ENCODE results near the gene KIRREL2. TPM values are rescaled to one million over a fixed set of nuclear protein-coding genes. Genes with fewer than 3 reads are reported as not detected.

KIRREL2 gene
- polyA plus RNA-seq (2013), result not detected

DNA sequence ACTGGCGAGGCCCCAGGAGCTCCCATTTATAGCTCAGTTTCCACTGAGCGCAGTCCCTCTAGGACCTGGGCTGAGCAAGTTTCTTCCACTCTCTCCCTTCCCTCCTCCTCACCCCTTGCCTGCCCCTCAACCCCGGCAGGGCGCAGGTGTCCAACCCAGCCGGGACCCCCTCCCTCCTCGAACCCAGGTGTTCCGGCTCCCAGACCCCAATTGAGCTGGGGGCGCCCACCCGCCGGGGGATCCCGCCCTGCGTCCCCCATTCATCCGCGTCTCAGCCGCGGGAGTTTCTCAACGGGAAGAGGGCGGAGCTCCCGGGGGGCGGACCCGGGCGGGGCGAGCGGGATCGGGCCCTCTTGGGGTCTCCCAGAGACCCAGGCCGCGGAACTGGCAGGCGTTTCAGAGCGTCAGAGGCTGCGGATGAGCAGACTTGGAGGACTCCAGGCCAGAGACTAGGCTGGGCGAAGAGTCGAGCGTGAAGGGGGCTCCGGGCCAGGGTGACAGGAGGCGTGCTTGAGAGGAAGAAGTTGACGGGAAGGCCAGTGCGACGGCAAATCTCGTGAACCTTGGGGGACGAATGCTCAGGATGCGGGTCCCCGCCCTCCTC is at the start of gene KIRREL2:
TSS of gene KIRREL2 (plus strand) at position 366 of the 604 bp plus-strand sequence. CDS start at position 575, 209 bp downstream.
- Histone ChIP-seq H3K4me3 (ENCODE audit: control insufficient read depth in 1 of 7, extremely low read depth in 1 of 7, insufficient read depth in 4 of 7, low read depth in 2 of 7, low read length in 6 of 7) (peak within 1 kb of the TSS; percentile 34 to 74 (median 55)), H3K27ac (ENCODE audit: insufficient read depth in 1 of 2, low read depth in 1 of 2, low read length in 2 of 2, poor library complexity in 1 of 2, severe bottlenecking in 2 of 2) (no peak within 1 kb of the TSS), H3K27me3 (replicated peaks in 2 of 5; ENCODE audit: control insufficient read depth in 4 of 5, insufficient read depth in 5 of 5, low read length in 4 of 5) (peaks cover 0 to 95% (median 44%) of the 10 kb centered on the region in 5 experiments), H3K36me3 (ENCODE audit: control insufficient read depth in 4 of 4, insufficient read depth in 4 of 4, low read length in 3 of 4) (no peaks in the 10 kb centered on the region), H3K9me3 (ENCODE audit: control extremely low read depth in 1 of 5, control insufficient read depth in 4 of 5, insufficient read depth in 2 of 5, low read depth in 1 of 5, low read length in 4 of 5) (peaks cover 0 to 9% (median 0%) of the 10 kb centered on the region in 5 experiments), H3K4me1 (ENCODE audit: control extremely low read depth in 1 of 4, control insufficient read depth in 4 of 4, insufficient read depth in 4 of 4, low read length in 3 of 4) (peaks cover 0 to 21% (median 14%) of the 10 kb centered on the region in 4 experiments)
- DNase-seq, result peak in 2 of 3 donors; percentile 40 to 56
- under 1% methylated on average over 33 of the region's 42 CpGs for WGBS (ENCODE audit: insufficient coverage)
- ChIA-PET POLR2A (no interaction called here), CTCF (interaction anchor here (0.8 kb wide), 1 partner anchor 27 kb away, joined by 4 read pairs; no protein-coding TSS in a partner anchor)

GRCh38 chr19:35807633-35808032 is 49.1 kb upstream of the KIRREL2 start:
- CTCF ChIA-PET, result interaction anchor here (1.9 kb wide), 1 partner anchor 12 kb away, joined by 7 read pairs; no protein-coding TSS in a partner anchor
- Histone ChIP-seq H3K36me3 (ENCODE audit: control insufficient read depth in 4 of 4, insufficient read depth in 4 of 4, low read length in 3 of 4) (no peaks in the 10 kb centered on the region), H3K27ac (ENCODE audit: insufficient read depth in 1 of 2, low read depth in 1 of 2, low read length in 2 of 2, poor library complexity in 1 of 2, severe bottlenecking in 2 of 2) (no peak overlapping the region), H3K9me3 (ENCODE audit: control extremely low read depth in 1 of 5, control insufficient read depth in 4 of 5, insufficient read depth in 2 of 5, low read depth in 1 of 5, low read length in 4 of 5) (peaks cover 0 to 7% (median 0%) of the 10 kb centered on the region in 5 experiments), H3K27me3 (replicated peaks in 2 of 5; ENCODE audit: control insufficient read depth in 4 of 5, insufficient read depth in 5 of 5, low read length in 4 of 5) (peaks cover 0 to 10% (median 3%) of the 10 kb centered on the region in 5 experiments), H3K4me3 (ENCODE audit: control insufficient read depth in 1 of 7, extremely low read depth in 1 of 7, insufficient read depth in 4 of 7, low read depth in 2 of 7, low read length in 6 of 7) (no peak overlapping the region), H3K4me1 (ENCODE audit: control extremely low read depth in 1 of 4, control insufficient read depth in 4 of 4, insufficient read depth in 4 of 4, low read length in 3 of 4) (peaks cover 0 to 13% (median 10%) of the 10 kb centered on the region in 4 experiments)
- 100% methylated on average over 3 of the region's 5 CpGs for WGBS (ENCODE audit: insufficient coverage)
- no peak for DNase-seq
- POLR2A ChIA-PET, result no interaction called here

DNA sequence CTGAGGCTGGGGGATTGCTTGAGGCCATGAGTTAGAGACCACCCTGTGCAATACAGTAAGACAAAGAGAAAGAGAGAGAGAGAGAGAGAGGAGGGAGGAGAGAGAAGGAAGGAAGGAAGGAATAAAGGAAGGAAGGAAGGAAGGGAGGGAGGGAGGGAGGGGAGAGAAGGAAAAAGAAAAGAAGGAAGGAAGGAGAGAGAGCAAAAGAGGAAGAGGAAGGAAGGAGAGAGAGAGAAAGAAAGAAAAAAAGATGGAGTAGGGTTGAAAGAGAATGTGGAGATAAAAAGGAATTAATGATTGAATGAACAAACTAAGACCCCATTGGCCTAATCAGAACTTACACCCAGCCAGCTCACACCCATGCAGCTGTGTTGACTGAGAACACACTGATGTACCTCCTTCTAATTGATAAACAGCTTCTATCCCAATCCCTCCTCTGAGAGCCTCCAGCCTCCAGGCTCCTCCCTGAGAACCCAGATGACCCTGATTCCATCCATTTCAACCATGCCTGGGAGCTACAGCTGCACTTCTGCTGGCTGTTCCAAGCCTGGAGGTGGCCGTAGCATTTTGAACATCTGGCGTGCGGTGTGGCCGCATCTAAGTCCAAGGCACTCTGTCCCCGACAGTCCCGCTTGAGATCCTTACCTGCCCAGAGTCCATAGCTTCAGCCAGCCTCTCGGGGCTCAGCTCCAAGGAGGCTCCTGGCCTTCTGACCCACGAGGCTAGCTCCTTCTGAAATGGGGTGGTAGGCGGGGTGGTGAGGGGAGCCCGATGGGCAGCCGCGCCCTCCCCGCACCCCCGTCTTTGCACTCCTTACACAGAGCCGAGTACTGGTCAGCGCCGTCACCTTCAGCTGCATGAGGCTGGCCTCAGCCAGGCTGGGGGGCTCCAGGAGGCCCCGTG is 45.1 kb upstream of the KIRREL2 start:
- Histone ChIP-seq H3K9me3 (ENCODE audit: control extremely low read depth in 1 of 5, control insufficient read depth in 4 of 5, insufficient read depth in 2 of 5, low read depth in 1 of 5, low read length in 4 of 5) (no peaks in the 10 kb centered on the region), H3K27me3 (replicated peaks in 2 of 5; ENCODE audit: control insufficient read depth in 4 of 5, insufficient read depth in 5 of 5, low read length in 4 of 5) (peaks cover 0 to 15% (median 3%) of the 10 kb centered on the region in 5 experiments), H3K36me3 (ENCODE audit: control insufficient read depth in 4 of 4, insufficient read depth in 4 of 4, low read length in 3 of 4) (no peaks in the 10 kb centered on the region), H3K27ac (ENCODE audit: insufficient read depth in 1 of 2, low read depth in 1 of 2, low read length in 2 of 2, poor library complexity in 1 of 2, severe bottlenecking in 2 of 2) (no peak overlapping the region), H3K4me3 (ENCODE audit: control insufficient read depth in 1 of 7, extremely low read depth in 1 of 7, insufficient read depth in 4 of 7, low read depth in 2 of 7, low read length in 6 of 7) (no peak overlapping the region), H3K4me1 (ENCODE audit: control extremely low read depth in 1 of 4, control insufficient read depth in 4 of 4, insufficient read depth in 4 of 4, low read length in 3 of 4) (no peaks in the 10 kb centered on the region)
- no peak for DNase-seq
- CTCF ChIA-PET, result no interaction called here
- POLR2A ChIA-PET, result no interaction called here
- 79% methylated on average over 17 of the region's 18 CpGs for WGBS (ENCODE audit: insufficient coverage)

GRCh38 chr19:35812220-35813042 is 44.3 kb upstream of the KIRREL2 start, which contains the start of gene PRODH2:
TSS of gene PRODH2 (minus strand) at chr19:35812845. CDS start at chr19:35812805, 40 bp downstream.
- Histone ChIP-seq H3K4me3 (ENCODE audit: control insufficient read depth in 1 of 7, extremely low read depth in 1 of 7, insufficient read depth in 4 of 7, low read depth in 2 of 7, low read length in 6 of 7) (no peak within 1 kb of the TSS), H3K27me3 (replicated peaks in 2 of 5; ENCODE audit: control insufficient read depth in 4 of 5, insufficient read depth in 5 of 5, low read length in 4 of 5) (peaks cover 0 to 16% (median 3%) of the 10 kb centered on the region in 5 experiments), H3K27ac (ENCODE audit: insufficient read depth in 1 of 2, low read depth in 1 of 2, low read length in 2 of 2, poor library complexity in 1 of 2, severe bottlenecking in 2 of 2) (no peak within 1 kb of the TSS), H3K4me1 (ENCODE audit: control extremely low read depth in 1 of 4, control insufficient read depth in 4 of 4, insufficient read depth in 4 of 4, low read length in 3 of 4) (no peaks in the 10 kb centered on the region), H3K9me3 (ENCODE audit: control extremely low read depth in 1 of 5, control insufficient read depth in 4 of 5, insufficient read depth in 2 of 5, low read depth in 1 of 5, low read length in 4 of 5) (no peaks in the 10 kb centered on the region), H3K36me3 (ENCODE audit: control insufficient read depth in 4 of 4, insufficient read depth in 4 of 4, low read length in 3 of 4) (no peaks in the 10 kb centered on the region)
- no peak for DNase-seq
- POLR2A ChIA-PET, result no interaction called here
- CTCF ChIA-PET, result no interaction called here
- 90% methylated on average over 25 of the region's 26 CpGs for WGBS (ENCODE audit: insufficient coverage)

GRCh38 chr19:35813043-35813890 is 43.4 kb upstream of the KIRREL2 start:
- CTCF ChIA-PET, result no interaction called here
- Histone ChIP-seq H3K27ac (ENCODE audit: insufficient read depth in 1 of 2, low read depth in 1 of 2, low read length in 2 of 2, poor library complexity in 1 of 2, severe bottlenecking in 2 of 2) (no peak overlapping the region), H3K36me3 (ENCODE audit: control insufficient read depth in 4 of 4, insufficient read depth in 4 of 4, low read length in 3 of 4) (no peaks in the 10 kb centered on the region), H3K27me3 (replicated peaks in 2 of 5; ENCODE audit: control insufficient read depth in 4 of 5, insufficient read depth in 5 of 5, low read length in 4 of 5) (peaks cover 0 to 19% (median 3%) of the 10 kb centered on the region in 5 experiments), H3K4me1 (ENCODE audit: control extremely low read depth in 1 of 4, control insufficient read depth in 4 of 4, insufficient read depth in 4 of 4, low read length in 3 of 4) (no peaks in the 10 kb centered on the region), H3K4me3 (ENCODE audit: control insufficient read depth in 1 of 7, extremely low read depth in 1 of 7, insufficient read depth in 4 of 7, low read depth in 2 of 7, low read length in 6 of 7) (no peak overlapping the region), H3K9me3 (ENCODE audit: control extremely low read depth in 1 of 5, control insufficient read depth in 4 of 5, insufficient read depth in 2 of 5, low read depth in 1 of 5, low read length in 4 of 5) (no peaks in the 10 kb centered on the region)
- WGBS (ENCODE audit: insufficient coverage), result 100% methylated on average over 5 of the region's 11 CpGs
- DNase-seq, result no peak
- POLR2A ChIA-PET, result no interaction called here

DNA sequence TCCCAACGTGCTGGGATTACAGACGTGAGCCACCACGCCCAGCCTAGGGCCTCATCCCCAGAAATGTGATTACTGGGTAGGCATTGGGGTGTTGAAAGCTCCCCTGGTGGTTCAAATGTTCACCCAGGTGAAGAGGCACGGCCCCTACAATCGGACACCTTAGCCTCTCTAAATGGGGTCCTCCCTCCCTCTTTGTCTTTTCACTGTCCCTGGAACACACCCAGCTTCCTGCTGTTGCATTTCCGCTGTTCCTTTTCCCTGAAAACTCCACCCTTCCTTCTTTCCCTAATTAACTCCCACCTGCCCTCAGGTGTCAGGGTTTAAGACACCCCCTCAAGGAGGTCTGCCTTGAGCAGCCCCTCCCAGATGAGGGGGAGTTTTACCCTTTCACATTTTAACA is 40.4 kb upstream of the KIRREL2 start:
- Histone ChIP-seq H3K4me1 (ENCODE audit: control extremely low read depth in 1 of 4, control insufficient read depth in 4 of 4, insufficient read depth in 4 of 4, low read length in 3 of 4) (peaks cover 0 to 7% (median 0%) of the 10 kb centered on the region in 4 experiments), H3K27ac (ENCODE audit: insufficient read depth in 1 of 2, low read depth in 1 of 2, low read length in 2 of 2, poor library complexity in 1 of 2, severe bottlenecking in 2 of 2) (no peak overlapping the region), H3K9me3 (ENCODE audit: control extremely low read depth in 1 of 5, control insufficient read depth in 4 of 5, insufficient read depth in 2 of 5, low read depth in 1 of 5, low read length in 4 of 5) (no peaks in the 10 kb centered on the region), H3K4me3 (ENCODE audit: control insufficient read depth in 1 of 7, extremely low read depth in 1 of 7, insufficient read depth in 4 of 7, low read depth in 2 of 7, low read length in 6 of 7) (no peak overlapping the region), H3K36me3 (ENCODE audit: control insufficient read depth in 4 of 4, insufficient read depth in 4 of 4, low read length in 3 of 4) (no peaks in the 10 kb centered on the region), H3K27me3 (replicated peaks in 2 of 5; ENCODE audit: control insufficient read depth in 4 of 5, insufficient read depth in 5 of 5, low read length in 4 of 5) (peaks cover 0 to 30% (median 3%) of the 10 kb centered on the region in 5 experiments)
- ChIA-PET CTCF (no interaction called here), POLR2A (interaction anchor here (0.6 kb wide), 1 partner anchor 84 kb away, joined by 4 read pairs; no protein-coding TSS in a partner anchor)
- WGBS (ENCODE audit: insufficient coverage), result 62% methylated on average over 6 of the region's 6 CpGs
- DNase-seq, result no peak

Measured in common myeloid progenitor, CD34-positive (primary cell).